Natural killer cell (primary cell): ENCODE results near the gene PHLDB2. TPM values are rescaled to one million over a fixed set of nuclear protein-coding genes. Genes with fewer than 3 reads are reported as not detected.

ENCODE experiments used
- ATAC-seq, 3 donors: fragments of 150-1000 bp in 2 of 3; fragments of 200-7000 bp in 1 of 3; cut with Tn5 transposase; 1 replicate in 1 of 3; 2 replicates in 2 of 3; pipeline ENCODE4 v1.10.0; 2021; ENCODE audit warnings: mild to moderate bottlenecking in 2 of 3, moderate library complexity in 2 of 3
- DNase-seq, 2 donors: peaks; one replicate each; pipeline versions ENCODE4 v3.0.0 to v3.0.0-alpha.2; 2013 to 2021; ENCODE audit warnings: mixed read lengths in 1 of 2
- H3K27ac ChIP-seq: one replicate; pipeline ENCODE4 v1.5.1; 2013; ENCODE audit warnings: mild to moderate bottlenecking, low read length
- H3K27me3 ChIP-seq: one replicate; pipeline ENCODE4 v1.6.1; 2013; ENCODE audit warnings: low read length; ENCODE audit not compliant: control insufficient read depth, insufficient read depth
- H3K36me3 ChIP-seq: one replicate; pipeline ENCODE4 v1.6.1; 2013; ENCODE audit warnings: low read length; ENCODE audit not compliant: control insufficient read depth, insufficient read depth
- H3K4me1 ChIP-seq: one replicate; pipeline ENCODE4 v1.6.1; 2013; ENCODE audit warnings: low read length; ENCODE audit not compliant: control insufficient read depth, insufficient read depth
- H3K4me3 ChIP-seq: one replicate; pipeline ENCODE4 v1.5.1; 2013; ENCODE audit warnings: low read length
- H3K9me3 ChIP-seq: one replicate; pipeline ENCODE4 v1.6.1; 2013; ENCODE audit warnings: low read length; ENCODE audit not compliant: control insufficient read depth, insufficient read depth
- H3K27ac Mint-ChIP-seq, 2 donors: one replicate each; pipeline ENCODE4 v1.8.0; 2022; ENCODE audit warnings: mild to moderate bottlenecking in 2 of 2, mixed read lengths in 2 of 2, moderate library complexity in 1 of 2
- H3K27me3 Mint-ChIP-seq, 2 donors: one replicate each; pipeline ENCODE4 v1.8.0; 2022; ENCODE audit warnings: low read depth in 2 of 2, mixed read lengths in 2 of 2
- H3K36me3 Mint-ChIP-seq: one replicate; pipeline ENCODE4 v1.8.0; 2022; ENCODE audit warnings: mixed read lengths
- H3K4me1 Mint-ChIP-seq, 2 donors: one replicate each; pipeline ENCODE4 v1.8.0; 2022; ENCODE audit warnings: mixed read lengths in 2 of 2
- H3K4me3 Mint-ChIP-seq: one replicate; pipeline ENCODE4 v1.8.0; 2022; ENCODE audit warnings: mild to moderate bottlenecking, moderate library complexity, mixed read lengths
- H3K9me3 Mint-ChIP-seq, 2 donors: one replicate each; pipeline ENCODE4 v1.8.0; 2022; ENCODE audit warnings: mixed read lengths in 2 of 2
- CTCF ChIP-seq: fragments of 200-600 bp; IDR thresholded peaks from one replicate; pipeline ENCODE4 v1.8.0; 2022; ENCODE audit warnings: antibody characterized with exemption
- WGBS: methylation state at CpG from one replicate; pipeline ENCODE4 v1.1.7; 2013; ENCODE audit warnings: missing lambda C conversion rate; ENCODE audit not compliant: insufficient coverage; 5-methylcytosine and 5-hydroxymethylcytosine counted together
- intact Hi-C: fragments of 100-400 bp; cut with micrococcal nuclease; formaldehyde crosslinking; loops from one replicate; pipeline ENCODE4 v1.14.2; 2022
- total RNA-seq, 4 donors: library from RNA; stranded (reverse); fragments of 120-200 nt in 1 of 4; gene quantifications; one replicate each; pipeline versions ENCODE4 v1.2.3 to v1.2.4, GENCODE V29; 2013 to 2022

Gene PHLDB2
- total RNA-seq, 3 donors from 2014 or later (not counting 1 experiment from before 2014, with no cell fraction given): 63.3 to 93.4 (median 64.0) TPM

- no peaks in the 10 kb centered on the region for H3K27me3 Mint-ChIP-seq
- no peaks in the 10 kb centered on the region for H3K9me3 ChIP-seq
- H3K9me3 Mint-ChIP-seq: no peaks in the 10 kb centered on the region
- H3K4me1 Mint-ChIP-seq: peaks cover 5 to 7% of the 10 kb centered on the region in 2 donors
- WGBS: 92% methylated on average over 2 of the region's 2 CpGs
- no peak overlapping the region for H3K27ac Mint-ChIP-seq
- H3K27ac ChIP-seq: no peak overlapping the region
- no peak for TF ChIP-seq CTCF
- no peaks in the 10 kb centered on the region for H3K27me3 ChIP-seq
- H3K4me3 Mint-ChIP-seq: no peak overlapping the region
- intact Hi-C loops: loop anchor here (10.0 kb wide), 1 partner anchor 421 kb away; the partner anchor contains the start of gene CD96
- ATAC-seq (no peak), DNase-seq (no peak)
- H3K4me1 ChIP-seq: no peaks in the 10 kb centered on the region
- no peak overlapping the region for H3K4me3 ChIP-seq
- peaks cover 7% of the 10 kb centered on the region for H3K36me3 ChIP-seq
- peaks cover 10% of the 10 kb centered on the region for H3K36me3 Mint-ChIP-seq
Observed at GRCh38 chr3:111965484-111965883, 106.4 kb downstream of the PHLDB2 start.

- no peaks in the 10 kb centered on the region for H3K9me3 Mint-ChIP-seq
- Histone ChIP-seq H3K36me3 (peaks cover 9% of the 10 kb centered on the region), H3K4me1 (no peaks in the 10 kb centered on the region), H3K4me3 (no peak overlapping the region), H3K27ac (no peak overlapping the region), H3K27me3 (no peaks in the 10 kb centered on the region), H3K9me3 (no peaks in the 10 kb centered on the region)
- no peak overlapping the region for H3K4me3 Mint-ChIP-seq
- 39% methylated on average over 3 of the region's 3 CpGs for WGBS
- DNase-seq (no peak), ATAC-seq (no peak)
- peak overlapping the region; percentile 8 to 62 for H3K27ac Mint-ChIP-seq
- no peaks in the 10 kb centered on the region for H3K27me3 Mint-ChIP-seq
- peaks cover 5 to 7% of the 10 kb centered on the region in 2 donors for H3K4me1 Mint-ChIP-seq
- TF ChIP-seq CTCF: no peak
- intact Hi-C loops: loop anchor here (1.0 to 10.0 kb wide), 4 partner anchors 72 to 422 kb away; partner anchors contain the start of gene CD96
- H3K36me3 Mint-ChIP-seq: peaks cover 10% of the 10 kb centered on the region
Observed at GRCh38 chr3:111967068-111967467, 108.0 kb downstream of the PHLDB2 start.

- Histone ChIP-seq H3K36me3 (peaks cover 11% of the 10 kb centered on the region), H3K4me1 (no peaks in the 10 kb centered on the region), H3K27ac (no peak overlapping the region), H3K9me3 (no peaks in the 10 kb centered on the region), H3K4me3 (no peak overlapping the region), H3K27me3 (no peaks in the 10 kb centered on the region)
- H3K27me3 Mint-ChIP-seq: no peaks in the 10 kb centered on the region
- peaks cover 10% of the 10 kb centered on the region for H3K36me3 Mint-ChIP-seq
- H3K4me1 Mint-ChIP-seq: peaks cover 5 to 7% of the 10 kb centered on the region in 2 donors
- no peaks in the 10 kb centered on the region for H3K9me3 Mint-ChIP-seq
- 13% methylated on average over 8 of the region's 8 CpGs for WGBS
- ATAC-seq (peak; percentile 86 to 98 (median 95)), DNase-seq (peak; percentile 66 to 89)
- intact Hi-C loops: loop anchor here (1.0 to 10.0 kb wide), 4 partner anchors 72 to 423 kb away; partner anchors contain the start of gene CD96
- H3K4me3 Mint-ChIP-seq: no peak overlapping the region
- peak; percentile 96 for TF ChIP-seq CTCF
- peak overlapping the region; percentile 8 to 62 for H3K27ac Mint-ChIP-seq
Observed at GRCh38 chr3:111967651-111968274, 108.7 kb downstream of the PHLDB2 start.
